Loucy (cell line): ENCODE data around the gene ARRB1.
A peak's percentile ranks its signal among the peaks of the same experiment; 100 is the strongest.

Experiments
- H2AFZ ChIP-seq: fragments of 200-600 bp; sonication (generic); 2 replicates; pipeline ENCODE4 v1.6.0; 2016; ENCODE audit warnings: antibody characterized with exemption, mild to moderate bottlenecking, low read length, moderate library complexity
- H3F3A ChIP-seq: fragments of 200-600 bp; 2 replicates; pipeline ENCODE4 v1.6.0; 2016; ENCODE audit warnings: antibody characterized with exemption, low read depth, mild to moderate bottlenecking
- H3K27me3 ChIP-seq: fragments of 200-600 bp; sonication (generic); 2 replicates; pipeline ENCODE4 v1.6.1; 2014; ENCODE audit warnings: low read length, mild to moderate bottlenecking; ENCODE audit not compliant: insufficient read depth, poor library complexity, severe bottlenecking
- H3K36me3 ChIP-seq: fragments of 200-600 bp; sonication (generic); 2 replicates; pipeline ENCODE4 v1.6.1; 2016; ENCODE audit warnings: low read length; ENCODE audit not compliant: insufficient read depth
- H3K4me1 ChIP-seq: fragments of 200-600 bp; sonication (generic); 2 replicates; pipeline ENCODE4 v1.5.1; 2014; ENCODE audit warnings: low read length, mild to moderate bottlenecking; ENCODE audit not compliant: insufficient read depth, poor library complexity, severe bottlenecking
- H3K4me2 ChIP-seq: fragments of 200-600 bp; sonication (generic); 2 replicates; pipeline ENCODE4 v1.6.0; 2014; ENCODE audit warnings: antibody characterized with exemption, low read length, low read depth, mild to moderate bottlenecking; ENCODE audit not compliant: poor library complexity, severe bottlenecking
- H3K4me3 ChIP-seq: fragments of 200-600 bp; sonication (generic); 2 replicates; pipeline ENCODE4 v1.5.1; 2014; ENCODE audit warnings: low read length, mild to moderate bottlenecking, mixed read lengths; ENCODE audit not compliant: poor library complexity, severe bottlenecking
- H3K79me2 ChIP-seq: fragments of 200-600 bp; sonication (generic); 2 replicates; pipeline ENCODE4 v1.6.1; 2014; ENCODE audit warnings: low read length; ENCODE audit not compliant: insufficient read depth
- H3K9ac ChIP-seq: fragments of 200-600 bp; sonication (generic); 2 replicates; pipeline ENCODE4 v1.6.0; 2014; ENCODE audit warnings: mild to moderate bottlenecking, low read depth, low read length, moderate library complexity; ENCODE audit not compliant: poor library complexity, severe bottlenecking
- H3K9me2 ChIP-seq: fragments of 200-600 bp; sonication (generic); replicated peaks from 2 replicates; pipeline ENCODE4 v1.6.1; 2016; ENCODE audit warnings: low read depth, low read length, mixed read lengths
- H3K9me3 ChIP-seq: fragments of 200-600 bp; sonication (generic); 2 replicates; pipeline ENCODE4 v1.6.1; 2014; ENCODE audit warnings: mild to moderate bottlenecking, antibody characterized with exemption, low read length, low read depth; ENCODE audit not compliant: insufficient read depth
- H4K20me1 ChIP-seq: fragments of 200-600 bp; sonication (generic); 2 replicates; pipeline ENCODE4 v1.6.0; 2014; ENCODE audit warnings: antibody characterized with exemption, low read length, mild to moderate bottlenecking; ENCODE audit not compliant: insufficient read depth, poor library complexity, severe bottlenecking
- CTCF ChIP-seq: fragments of 200-600 bp; sonication (generic); conservative IDR thresholded peaks from 2 replicates; pipeline ENCODE4 v1.5.1; 2014; ENCODE audit warnings: mild to moderate bottlenecking, antibody characterized with exemption, low read length
- EZH2phosphoT487 ChIP-seq: fragments of 200-600 bp; IDR thresholded peaks from 2 replicates; pipeline ENCODE4 v1.6.1; 2018; ENCODE audit warnings: antibody characterized with exemption, mild to moderate bottlenecking, moderate library complexity, borderline replicate concordance

Gene ARRB1

GRCh38 chr11:75319035-75319877 is 32.2 kb downstream of the ARRB1 start:
- Histone ChIP-seq H3K9me2 (no peaks in the 10 kb centered on the region), H3K27me3 (no peaks in the 10 kb centered on the region), H3K79me2 (peaks cover 97% of the 10 kb centered on the region), H4K20me1 (peaks cover 51% of the 10 kb centered on the region), H3K4me1 (peaks cover 15% of the 10 kb centered on the region), H3K4me2 (no peak overlapping the region), H3K9ac (no peak overlapping the region), H3K9me3 (no peaks in the 10 kb centered on the region), H3K4me3 (no peak overlapping the region), H3K36me3 (peaks cover 17% of the 10 kb centered on the region; the same call in 1 of the 2 replicates), H2AFZ (no peak overlapping the region), H3F3A (no peaks in the 10 kb centered on the region)
- no peak for TF ChIP-seq CTCF
- no peak for TF ChIP-seq EZH2phosphoT487

- Histone ChIP-seq H3K36me3 (peaks cover 16% of the 10 kb centered on the region; the same call in 1 of the 2 replicates), H3K4me3 (no peak overlapping the region), H2AFZ (no peak overlapping the region), H3K27me3 (no peaks in the 10 kb centered on the region), H3F3A (no peaks in the 10 kb centered on the region), H3K9ac (no peak overlapping the region), H3K79me2 (peaks cover 96% of the 10 kb centered on the region), H3K4me2 (no peak overlapping the region), H3K9me2 (no peaks in the 10 kb centered on the region), H4K20me1 (peaks cover 51% of the 10 kb centered on the region), H3K4me1 (peaks cover 9% of the 10 kb centered on the region), H3K9me3 (no peaks in the 10 kb centered on the region)
- TF ChIP-seq CTCF, result no peak
- TF ChIP-seq EZH2phosphoT487, result no peak
Observed at GRCh38 chr11:75317446-75318122, 33.9 kb downstream of the ARRB1 start.

- no peak overlapping the region for H3K4me3 ChIP-seq
- no peaks in the 10 kb centered on the region for H3F3A ChIP-seq
- no peaks in the 10 kb centered on the region for H3K9me3 ChIP-seq
- H3K79me2 ChIP-seq, result peaks cover 95% of the 10 kb centered on the region
- H3K27me3 ChIP-seq, result no peaks in the 10 kb centered on the region
- H4K20me1 ChIP-seq, result peaks cover 64% of the 10 kb centered on the region
- peaks cover 9% of the 10 kb centered on the region for H3K4me1 ChIP-seq
- no peaks in the 10 kb centered on the region for H3K9me2 ChIP-seq
- no peak overlapping the region for H3K9ac ChIP-seq
- H3K4me2 ChIP-seq, result peak overlapping the region; percentile 3
- peaks cover 18% of the 10 kb centered on the region; the same call in 1 of the 2 replicates for H3K36me3 ChIP-seq
- no peak for TF ChIP-seq CTCF
- TF ChIP-seq EZH2phosphoT487, result no peak
- H2AFZ ChIP-seq, result no peak overlapping the region
Observed at GRCh38 chr11:75315439-75315805, 36.0 kb downstream of the ARRB1 start.
